Common myeloid progenitor, CD34-positive (primary cell): ENCODE data around the gene PIK3CB.

Experiments used
- CTCF ChIA-PET: fragments of 350-600 bp; sonication (Branson Sonifier 250); formaldehyde crosslinking; loops from one replicate; lab custom pipeline; 2021; ENCODE audit warnings: antibody characterized with exemption; lab: Charles Lee
- POLR2A ChIA-PET: fragments of 350-600 bp; sonication (Branson Sonifier 250); formaldehyde crosslinking; loops from one replicate; lab custom pipeline; 2021; ENCODE audit warnings: antibody characterized with exemption; lab: Charles Lee
- DNase-seq, 3 donors: peaks; one replicate each; pipeline versions ENCODE4 v3.0.0 to v3.0.0-alpha.2; 2013
- H3K27ac ChIP-seq, 2 experiments: 1 replicate in 1 of 2; 2 replicates in 1 of 2; pipeline ENCODE4 v1.7.0; 2013; ENCODE audit warnings: inconsistent platforms in 2 of 2, low read length in 2 of 2, mild to moderate bottlenecking in 2 of 2, low read depth in 1 of 2, moderate library complexity in 1 of 2; ENCODE audit not compliant: severe bottlenecking in 2 of 2, insufficient read depth in 1 of 2, poor library complexity in 1 of 2
- H3K27me3 ChIP-seq, 5 experiments: replicated peaks in 2 of 5; 1 replicate in 3 of 5; 2 replicates in 2 of 5; pipeline versions ENCODE4 v1.6.1 to v1.7.0; 2013; ENCODE audit warnings: low read length in 4 of 5, mild to moderate bottlenecking in 2 of 5, moderate library complexity in 2 of 5, inconsistent platforms in 1 of 5; ENCODE audit not compliant: insufficient read depth in 5 of 5, control insufficient read depth in 4 of 5
- H3K36me3 ChIP-seq, 4 experiments: 1 replicate in 2 of 4; 2 replicates in 2 of 4; pipeline versions ENCODE4 v1.6.1 to v1.7.0; 2013; ENCODE audit warnings: low read length in 3 of 4, control low read depth in 1 of 4, mild to moderate bottlenecking in 1 of 4; ENCODE audit not compliant: control insufficient read depth in 4 of 4, insufficient read depth in 4 of 4
- H3K4me1 ChIP-seq, 4 experiments: 1 replicate in 3 of 4; 2 replicates in 1 of 4; pipeline versions ENCODE4 v1.6.1 to v1.7.1; 2013; ENCODE audit warnings: low read length in 3 of 4, mild to moderate bottlenecking in 3 of 4, control low read depth in 1 of 4, inconsistent platforms in 1 of 4, moderate library complexity in 1 of 4; ENCODE audit not compliant: control insufficient read depth in 4 of 4, insufficient read depth in 4 of 4; ENCODE audit errors: control extremely low read depth in 1 of 4
- H3K4me3 ChIP-seq, 7 experiments: 1 replicate in 4 of 7; 2 replicates in 3 of 7; pipeline versions ENCODE4 v1.5.1 to v1.7.0; 2013; ENCODE audit warnings: mild to moderate bottlenecking in 7 of 7, low read length in 6 of 7, moderate library complexity in 6 of 7, inconsistent platforms in 2 of 7, low read depth in 2 of 7, control low read depth in 1 of 7; ENCODE audit not compliant: insufficient read depth in 4 of 7, control insufficient read depth in 1 of 7; ENCODE audit errors: extremely low read depth in 1 of 7
- H3K9me3 ChIP-seq, 5 experiments: 1 replicate in 4 of 5; 2 replicates in 1 of 5; pipeline versions ENCODE4 v1.6.1 to v1.7.1; 2013; ENCODE audit warnings: low read length in 4 of 5, mild to moderate bottlenecking in 2 of 5, inconsistent platforms in 1 of 5, low read depth in 1 of 5, moderate library complexity in 1 of 5; ENCODE audit not compliant: control insufficient read depth in 4 of 5, insufficient read depth in 2 of 5; ENCODE audit errors: control extremely low read depth in 1 of 5
- WGBS: methylation state at CpG from one replicate; pipeline ENCODE4 v1.1.5; 2013; ENCODE audit not compliant: insufficient coverage; 5-methylcytosine and 5-hydroxymethylcytosine counted together

PIK3CB gene

DNA sequence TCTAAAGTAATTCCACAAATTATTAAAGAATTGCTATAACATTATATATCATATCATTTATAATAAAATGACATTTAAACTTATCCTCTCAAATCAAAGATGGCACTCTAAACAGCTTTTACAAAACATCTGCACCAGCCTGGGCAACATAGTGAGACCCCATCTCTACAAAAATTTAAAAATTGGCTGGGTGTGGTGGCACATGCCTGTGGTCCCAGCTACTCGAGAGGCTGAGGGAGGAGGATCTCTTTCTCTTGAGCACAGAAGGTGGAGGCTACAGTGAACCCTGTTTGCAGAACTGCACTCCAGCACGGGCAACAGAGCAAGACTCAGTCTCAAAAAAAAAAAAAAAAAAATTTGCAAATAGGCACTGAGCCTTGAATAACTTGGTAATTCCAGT is 63.1 kb downstream of the PIK3CB start:
- Histone ChIP-seq H3K9me3 (peaks cover 0 to 19% (median 19%) of the 10 kb centered on the region in 5 experiments), H3K4me3 (no peak overlapping the region), H3K36me3 (peaks cover 2 to 23% (median 20%) of the 10 kb centered on the region in 4 experiments), H3K27me3 (no peaks in the 10 kb centered on the region), H3K4me1 (peaks cover 0 to 20% (median 7%) of the 10 kb centered on the region in 4 experiments), H3K27ac (no peak overlapping the region)
- POLR2A ChIA-PET, result no interaction called here
- no peak for DNase-seq
- CTCF ChIA-PET, result interaction anchor here (1.0 to 1.3 kb wide), 3 partner anchors 13 to 291 kb away, joined by 3 to 5 read pairs (median 3); no protein-coding TSS in a partner anchor
- WGBS, result 100% methylated on average over 1 of the region's 2 CpGs

DNA sequence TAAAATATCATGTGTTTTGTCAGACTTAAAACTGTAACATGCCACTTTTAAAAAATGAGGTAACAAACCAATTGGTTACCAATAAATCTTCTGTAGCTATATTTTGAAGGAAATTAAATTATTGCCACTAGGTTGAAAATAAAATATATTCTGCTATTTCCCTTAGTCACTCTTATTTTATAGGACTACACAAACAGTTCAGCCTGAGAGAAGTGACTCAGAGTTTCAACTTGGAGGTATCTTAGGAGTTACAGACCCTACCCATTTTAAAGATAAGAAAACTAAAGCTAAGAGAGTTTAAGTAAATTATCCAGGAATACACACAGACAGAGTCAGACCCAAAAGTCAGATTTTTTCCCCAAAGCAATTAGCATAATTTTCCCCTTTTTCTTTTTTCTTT is 65.1 kb downstream of the PIK3CB start:
- Histone ChIP-seq H3K27ac (no peak overlapping the region), H3K36me3 (peaks cover 2 to 23% (median 20%) of the 10 kb centered on the region in 4 experiments), H3K4me3 (no peak overlapping the region), H3K9me3 (peaks cover 0 to 19% (median 19%) of the 10 kb centered on the region in 5 experiments), H3K4me1 (peaks cover 0 to 8% (median under 1%) of the 10 kb centered on the region in 4 experiments), H3K27me3 (no peaks in the 10 kb centered on the region)
- CTCF ChIA-PET, result interaction anchor here (0.8 to 1.7 kb wide), 7 partner anchors 9 to 64 kb away, joined by 3 to 9 read pairs (median 3); no protein-coding TSS in a partner anchor
- POLR2A ChIA-PET, result no interaction called here
- peak in 1 of 3 donors; percentile 48 for DNase-seq

DNA sequence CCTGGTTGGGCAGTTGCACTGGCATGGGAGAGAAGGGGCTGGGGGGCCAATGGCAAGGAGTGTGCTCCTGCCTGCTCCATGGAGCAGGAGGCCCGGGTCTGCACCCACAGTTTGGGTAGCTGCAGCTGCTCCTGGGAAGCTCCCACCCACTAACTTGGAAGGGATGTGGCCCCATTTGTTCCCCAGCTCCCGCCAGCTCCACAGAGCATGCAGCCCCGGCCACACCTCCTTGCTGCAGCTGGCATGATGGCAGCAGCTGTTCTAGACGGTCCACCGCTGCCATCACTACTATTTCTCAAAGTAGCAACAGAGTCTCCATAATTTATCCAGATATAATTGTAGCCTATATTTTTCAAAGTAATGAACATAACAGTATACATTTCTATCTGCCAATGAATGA is 65.8 kb downstream of the PIK3CB start:
- H3K4me1 ChIP-seq, result peaks cover 0 to 3% (median 0%) of the 10 kb centered on the region in 4 experiments
- H3K9me3 ChIP-seq, result peaks cover 0 to 19% (median 19%) of the 10 kb centered on the region in 5 experiments
- peaks cover 2 to 23% (median 20%) of the 10 kb centered on the region in 4 experiments for H3K36me3 ChIP-seq
- ChIA-PET POLR2A (no interaction called here), CTCF (interaction anchor here (1.0 to 1.7 kb wide), 4 partner anchors 10 to 34 kb away, joined by 3 to 9 read pairs (median 5); no protein-coding TSS in a partner anchor)
- no peaks in the 10 kb centered on the region for H3K27me3 ChIP-seq
- no peak for DNase-seq
- H3K4me3 ChIP-seq, result no peak overlapping the region
- WGBS, result 100% methylated on average over 3 of the region's 5 CpGs
- no peak overlapping the region for H3K27ac ChIP-seq

DNA sequence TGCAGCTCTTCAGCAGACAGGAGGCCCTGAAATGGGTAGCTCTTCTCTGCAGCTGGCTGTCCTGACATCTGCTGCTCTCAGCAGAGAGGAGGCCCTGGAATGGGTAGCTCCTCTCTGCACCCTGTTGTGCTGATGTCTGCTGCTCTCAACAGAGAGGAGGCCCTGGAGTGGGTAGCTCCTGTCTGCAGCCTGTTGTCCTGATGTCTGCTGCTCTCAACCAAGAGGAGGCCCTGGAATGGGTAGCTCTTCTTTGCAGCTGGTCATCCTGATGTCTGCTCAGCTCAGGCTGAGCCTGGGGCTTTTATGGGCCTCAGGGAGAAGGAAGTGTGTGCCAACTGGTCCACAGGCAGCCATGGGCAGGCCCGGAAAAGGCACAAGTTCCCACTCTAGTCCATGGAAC is 66.6 kb downstream of the PIK3CB start:
- no peak overlapping the region for H3K4me3 ChIP-seq
- CTCF ChIA-PET, result interaction anchor here (1.2 to 1.7 kb wide), 6 partner anchors 10 to 147 kb away, joined by 3 to 7 read pairs (median 3); no protein-coding TSS in a partner anchor
- peaks cover 0 to 19% (median 19%) of the 10 kb centered on the region in 5 experiments for H3K9me3 ChIP-seq
- POLR2A ChIA-PET, result no interaction called here
- peaks cover 2 to 23% (median 20%) of the 10 kb centered on the region in 4 experiments for H3K36me3 ChIP-seq
- 88% methylated on average over 1 of the region's 1 CpG for WGBS
- H3K4me1 ChIP-seq, result peaks cover 0 to 3% (median 0%) of the 10 kb centered on the region in 4 experiments
- no peak overlapping the region for H3K27ac ChIP-seq
- DNase-seq, result peak; percentile 44 to 75 (median 71)
- no peaks in the 10 kb centered on the region for H3K27me3 ChIP-seq

DNA sequence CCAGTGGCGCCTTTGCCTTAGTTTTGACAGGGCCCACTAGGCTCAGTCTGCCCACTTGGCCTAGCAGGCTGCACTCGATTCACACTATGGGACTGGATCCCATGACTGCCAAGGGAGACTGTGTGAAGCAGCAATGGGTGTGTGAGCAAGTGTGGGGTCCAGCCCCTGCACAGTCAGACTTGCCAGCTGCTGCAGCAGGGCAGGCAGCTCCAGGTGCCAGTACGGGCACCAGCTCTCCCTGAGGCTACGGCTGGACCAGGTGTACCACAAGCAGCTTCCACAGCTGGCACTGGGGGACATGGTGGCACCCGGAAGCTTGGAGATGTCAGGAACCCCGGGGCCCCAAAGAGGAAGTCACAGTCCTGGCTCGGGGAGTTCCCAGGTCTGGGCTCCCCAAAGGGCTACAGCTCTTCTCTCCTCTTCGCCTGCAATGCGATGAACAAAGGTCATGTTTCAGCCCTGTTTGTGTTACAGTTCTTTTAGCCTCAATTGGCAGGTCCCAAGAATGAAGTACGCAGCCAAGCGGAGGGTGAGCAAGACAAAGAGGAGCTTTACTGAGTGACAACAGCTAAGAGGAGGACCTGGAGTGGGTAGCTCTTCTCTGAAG is 67.1 kb downstream of the PIK3CB start:
- CTCF ChIA-PET, result interaction anchor here (1.2 to 1.7 kb wide), 6 partner anchors 10 to 148 kb away, joined by 3 to 7 read pairs (median 3); no protein-coding TSS in a partner anchor
- Histone ChIP-seq H3K4me1 (peaks cover 0 to 3% (median 0%) of the 10 kb centered on the region in 4 experiments), H3K27me3 (no peaks in the 10 kb centered on the region), H3K27ac (no peak overlapping the region), H3K9me3 (peaks cover 0 to 19% (median 19%) of the 10 kb centered on the region in 5 experiments), H3K36me3 (peaks cover 0 to 23% (median 20%) of the 10 kb centered on the region in 4 experiments), H3K4me3 (no peak overlapping the region)
- DNase-seq, result no peak
- 96% methylated on average over 10 of the region's 11 CpGs for WGBS
- POLR2A ChIA-PET, result no interaction called here

DNA sequence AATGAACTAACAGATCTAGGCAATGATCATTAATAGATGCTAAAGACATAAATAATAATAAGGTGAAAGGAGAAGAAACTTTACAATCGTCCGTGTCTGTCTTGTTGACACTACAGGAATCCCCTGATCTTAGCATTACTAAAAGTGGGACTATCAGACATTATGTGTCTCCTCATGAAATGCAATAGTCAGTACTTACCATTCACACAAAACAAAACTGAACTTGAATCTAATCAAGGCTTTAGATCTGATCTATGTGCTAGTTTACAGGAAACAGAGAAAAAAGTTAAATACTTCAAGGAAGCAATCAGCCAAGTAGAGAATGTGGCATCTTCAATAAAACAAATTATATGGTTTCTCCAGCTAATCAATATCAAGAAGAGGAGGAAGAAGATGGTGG is 73.7 kb downstream of the PIK3CB start:
- DNase-seq, result no peak
- Histone ChIP-seq H3K9me3 (no peaks in the 10 kb centered on the region), H3K36me3 (peaks cover 4 to 13% (median 7%) of the 10 kb centered on the region in 4 experiments), H3K4me1 (no peaks in the 10 kb centered on the region), H3K27ac (no peak overlapping the region), H3K27me3 (no peaks in the 10 kb centered on the region), H3K4me3 (no peak overlapping the region)
- ChIA-PET CTCF (interaction anchor here (1.5 kb wide), 2 partner anchors 37 to 154 kb away, joined by 4 to 5 read pairs; no protein-coding TSS in a partner anchor), POLR2A (no interaction called here)
- no CpG with 5 or more reads among the region's 2 CpGs for WGBS

DNA sequence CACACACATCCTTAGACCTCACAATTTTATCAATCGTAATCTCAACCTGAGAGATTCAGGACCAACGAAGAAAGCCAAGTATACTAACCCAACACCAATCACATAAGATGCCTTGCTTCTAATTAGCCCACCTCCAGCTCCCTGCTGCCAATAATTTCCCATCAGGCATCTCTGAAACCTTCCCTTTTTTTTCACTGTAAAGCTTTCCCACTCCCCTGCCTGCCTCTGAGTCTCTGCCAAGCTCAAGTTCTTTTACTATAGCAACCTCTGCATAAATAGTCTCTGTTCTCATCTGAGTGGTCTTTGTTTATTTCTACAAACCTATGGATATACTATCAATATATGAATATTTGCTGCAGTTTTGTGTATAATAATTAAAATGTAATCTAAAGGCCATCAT is 86.5 kb downstream of the PIK3CB start:
- no peak for DNase-seq
- Histone ChIP-seq H3K4me3 (no peak overlapping the region), H3K9me3 (peaks cover 0 to 3% (median 0%) of the 10 kb centered on the region in 5 experiments), H3K27me3 (no peaks in the 10 kb centered on the region), H3K4me1 (peaks cover 0 to 11% (median 3%) of the 10 kb centered on the region in 4 experiments), H3K27ac (no peak overlapping the region), H3K36me3 (peaks cover 9 to 16% (median 12%) of the 10 kb centered on the region in 4 experiments)
- 100% methylated on average over 1 of the region's 2 CpGs for WGBS
- ChIA-PET CTCF (no interaction called here), POLR2A (no interaction called here)
